Gastrocnemius medialis (tissue), 4 donors: Measurements from ENCODE around the gene MMP19. TPM values are rescaled to one million over a fixed set of nuclear protein-coding genes. Genes with fewer than 3 reads are reported as not detected.

ENCODE experiments used
- ATAC-seq, 2 donors: fragments of 150-250 bp; one replicate each; pipeline ENCODE4 v1.9.1; 2016
- DNase-seq, 2 donors: peaks; one replicate each; pipeline ENCODE4 v3.0.0-alpha.2; 2019
- H3K27ac ChIP-seq, 4 donors: fragments of 200-600 bp; sonication (generic); 1 replicate in 1 of 4; 2 replicates in 3 of 4; pipeline ENCODE4 v1.5.1; 2016 to 2018; ENCODE audit warnings: mild to moderate bottlenecking in 2 of 4, moderate library complexity in 1 of 4
- H3K27me3 ChIP-seq, 3 donors: fragments of 200-600 bp; sonication (generic) in 2 of 3; 1 replicate in 1 of 3; 2 replicates in 2 of 3; pipeline versions ENCODE4 v1.5.1 to v1.6.0; 2016 to 2019; ENCODE audit warnings: mild to moderate bottlenecking in 1 of 3, moderate library complexity in 1 of 3
- H3K36me3 ChIP-seq, 2 donors: fragments of 200-600 bp; sonication (generic) in 1 of 2; one replicate each; pipeline ENCODE4 v1.5.1; 2017 to 2018
- H3K4me1 ChIP-seq, 2 donors: fragments of 200-600 bp; sonication (generic) in 1 of 2; one replicate each; pipeline ENCODE4 v1.5.1; 2016 to 2017; ENCODE audit warnings: mild to moderate bottlenecking in 2 of 2
- H3K4me3 ChIP-seq, 4 donors: fragments of 200-600 bp; sonication (generic) in 3 of 4; 1 replicate in 1 of 4; 2 replicates in 3 of 4; pipeline ENCODE4 v1.5.1; 2016 to 2019; ENCODE audit warnings: mild to moderate bottlenecking in 2 of 4
- H3K9me3 ChIP-seq, 3 donors: fragments of 200-600 bp; sonication (generic) in 2 of 3; 1 replicate in 1 of 3; 2 replicates in 2 of 3; pipeline ENCODE4 v1.5.1; 2016 to 2019
- POLR2A ChIP-seq, 2 donors: fragments of 450-650 bp; IDR thresholded peaks; one replicate each; pipeline ENCODE4 v1.6.1; 2017; ENCODE audit warnings: antibody characterized with exemption in 2 of 2, mild to moderate bottlenecking in 2 of 2, moderate library complexity in 2 of 2
- in situ Hi-C, 4 donors: fragments of 200-750 bp; cut with MboI; loops; one replicate each; pipeline versions ENCODE4 v1.15.0 to v1.8.0; 2017; ENCODE audit warnings: low sequenced_read_pairs in 4 of 4
- intact Hi-C: fragments of 100-400 bp; cut with DNase I; formaldehyde crosslinking; loops from one replicate; pipeline ENCODE4 v1.15.1; 2023; ENCODE audit warnings: low total_unique reads
- total RNA-seq, 4 donors: library from RNA; depleted of rRNA; stranded (reverse); fragments of >200 nt; gene quantifications; one replicate each; pipeline versions ENCODE4 v1.1.0 to v1.2.3, GENCODE V29; 2016
- TF ChIP-seq, protein P1 (sequence below), 5 experiments: fragments of 450-650 bp in 3 of 5; fragments of 200-600 bp in 2 of 5; sonication (generic) in 2 of 5; IDR thresholded peaks in 4 of 5; conservative IDR thresholded peaks in 1 of 5; 1 replicate in 4 of 5; 2 replicates in 1 of 5; pipeline ENCODE4 v1.5.1; 2016 to 2019; ENCODE audit warnings: antibody characterized with exemption in 5 of 5, mild to moderate bottlenecking in 3 of 5, moderate library complexity in 3 of 5

The MMP19 gene
- total RNA-seq, 4 donors from 2014 or later: 0.44 to 3.1 (median 1.8) TPM

DNA sequence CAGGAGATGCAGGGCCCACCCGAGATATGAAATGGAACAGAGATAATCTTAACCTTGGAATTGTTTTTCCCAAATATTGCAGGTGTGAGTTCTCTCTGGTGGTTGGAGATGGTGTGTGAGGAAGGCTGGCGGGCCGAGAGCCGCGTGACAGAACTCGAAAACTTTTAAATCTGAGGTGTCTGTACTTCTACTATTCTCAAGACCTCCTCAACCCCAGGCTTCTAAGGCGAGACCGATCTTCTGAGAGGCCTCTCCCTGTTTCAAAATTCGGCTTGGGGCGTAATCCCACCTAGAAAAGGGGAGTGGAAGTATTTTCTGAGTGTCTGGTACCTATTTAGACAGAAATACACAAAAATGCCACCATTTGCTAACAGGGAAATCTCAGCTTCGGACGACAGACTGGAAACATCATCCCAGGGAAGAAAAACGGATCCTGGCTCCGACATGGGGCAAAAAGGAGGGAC, 25.8 kb downstream of the MMP19 start:
- in situ Hi-C loops (loop anchor here (5.0 to 25.0 kb wide), 6 partner anchors 80 to 155 kb away; partner anchors contain the start of genes PYM1 (in 3 of the 4) and DGKA (in 2 of the 4)), intact Hi-C loops (loop anchor here (1.0 to 10.0 kb wide), 6 partner anchors 12 to 288 kb away; partner anchors contain the start of genes CD63, DNAJC14, PA2G4 and PYM1)
- H3K9me3 ChIP-seq: no peaks in the 10 kb centered on the region
- peak overlapping the region; percentile 87 to 93 (median 90) for H3K27ac ChIP-seq
- DNase-seq (no peak), ATAC-seq (no peak)
- H3K4me3 ChIP-seq: peak overlapping the region; percentile 73 to 96 (median 82)
- TF ChIP-seq POLR2A (IDR thresholded peaks at IDR 0.05): no peak
- TF ChIP-seq, protein P1, sequence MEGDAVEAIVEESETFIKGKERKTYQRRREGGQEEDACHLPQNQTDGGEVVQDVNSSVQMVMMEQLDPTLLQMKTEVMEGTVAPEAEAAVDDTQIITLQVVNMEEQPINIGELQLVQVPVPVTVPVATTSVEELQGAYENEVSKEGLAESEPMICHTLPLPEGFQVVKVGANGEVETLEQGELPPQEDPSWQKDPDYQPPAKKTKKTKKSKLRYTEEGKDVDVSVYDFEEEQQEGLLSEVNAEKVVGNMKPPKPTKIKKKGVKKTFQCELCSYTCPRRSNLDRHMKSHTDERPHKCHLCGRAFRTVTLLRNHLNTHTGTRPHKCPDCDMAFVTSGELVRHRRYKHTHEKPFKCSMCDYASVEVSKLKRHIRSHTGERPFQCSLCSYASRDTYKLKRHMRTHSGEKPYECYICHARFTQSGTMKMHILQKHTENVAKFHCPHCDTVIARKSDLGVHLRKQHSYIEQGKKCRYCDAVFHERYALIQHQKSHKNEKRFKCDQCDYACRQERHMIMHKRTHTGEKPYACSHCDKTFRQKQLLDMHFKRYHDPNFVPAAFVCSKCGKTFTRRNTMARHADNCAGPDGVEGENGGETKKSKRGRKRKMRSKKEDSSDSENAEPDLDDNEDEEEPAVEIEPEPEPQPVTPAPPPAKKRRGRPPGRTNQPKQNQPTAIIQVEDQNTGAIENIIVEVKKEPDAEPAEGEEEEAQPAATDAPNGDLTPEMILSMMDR (IDR thresholded peaks at IDR 0.05 in 4 of 5, conservative IDR thresholded peaks at IDR 0.05 in 1 of 5): no peak
- peaks cover 0 to 29% of the 10 kb centered on the region in 2 donors for H3K36me3 ChIP-seq
- no peaks in the 10 kb centered on the region for H3K27me3 ChIP-seq
- H3K4me1 ChIP-seq: peaks cover 28 to 35% of the 10 kb centered on the region in 2 donors

DNA sequence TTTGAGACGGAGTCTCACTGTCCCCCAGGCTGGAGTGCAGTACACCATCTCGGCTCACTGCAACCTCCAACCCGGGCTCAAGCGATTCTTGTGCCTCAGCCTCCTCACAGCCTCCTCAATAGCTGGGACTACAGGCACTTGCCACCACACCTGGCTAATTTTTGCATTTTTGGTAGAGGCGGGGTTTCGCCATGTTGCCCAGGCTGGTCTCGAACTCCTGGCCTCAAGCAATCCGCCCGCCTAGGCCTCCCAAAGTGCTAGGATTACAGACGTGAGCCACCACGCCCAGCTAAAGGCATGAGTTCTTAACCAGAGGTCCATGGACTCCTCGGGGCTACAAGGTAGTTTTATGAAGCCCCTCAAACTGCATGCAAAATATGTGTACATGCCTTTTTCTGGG, 27.3 kb downstream of the MMP19 start:
- DNase-seq (no peak), ATAC-seq (no peak)
- Histone ChIP-seq H3K4me3 (no peak overlapping the region), H3K36me3 (peaks cover 0 to 15% of the 10 kb centered on the region in 2 donors), H3K27me3 (no peaks in the 10 kb centered on the region), H3K9me3 (no peaks in the 10 kb centered on the region), H3K27ac (no peak overlapping the region), H3K4me1 (peaks cover 33 to 35% of the 10 kb centered on the region in 2 donors)
- TF ChIP-seq, protein P1 (IDR thresholded peaks at IDR 0.05 in 4 of 5, conservative IDR thresholded peaks at IDR 0.05 in 1 of 5): no peak
- TF ChIP-seq POLR2A (IDR thresholded peaks at IDR 0.05): no peak
- intact Hi-C loops (loop anchor here (5.0 to 10.0 kb wide), 3 partner anchors 157 to 289 kb away; partner anchors contain the start of genes PA2G4 and RAB5B), in situ Hi-C loops (loop anchor here (5.0 to 25.0 kb wide), 6 partner anchors 78 to 153 kb away; partner anchors contain the start of genes PYM1 (in 3 of the 4) and DGKA (in 2 of the 4))

DNA sequence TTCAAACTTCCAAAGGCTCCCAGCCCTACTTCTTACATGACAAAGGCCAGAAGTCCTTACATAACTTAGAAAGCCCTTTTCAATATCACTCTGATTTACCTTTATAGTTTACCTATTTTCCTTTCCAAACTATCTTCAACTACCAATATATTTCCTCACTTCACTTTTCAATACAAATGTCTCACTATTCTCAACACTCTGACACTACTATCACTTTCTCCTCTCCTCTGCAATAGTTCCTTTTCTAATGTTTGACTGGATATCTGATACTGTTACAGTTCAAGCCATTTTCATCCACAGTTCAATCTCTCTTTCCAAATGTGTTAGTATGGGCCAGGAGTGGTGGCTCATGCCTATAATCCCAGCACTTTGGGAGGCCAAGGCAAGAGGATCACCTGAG, 28.5 kb downstream of the MMP19 start:
- TF ChIP-seq, protein P1 (IDR thresholded peaks at IDR 0.05 in 4 of 5, conservative IDR thresholded peaks at IDR 0.05 in 1 of 5): no peak
- no peaks in the 10 kb centered on the region for H3K27me3 ChIP-seq
- intact Hi-C loops (loop anchor here (10.0 kb wide), 2 partner anchors 159 to 291 kb away; partner anchors contain the start of gene PA2G4), in situ Hi-C loops (loop anchor here (10.0 to 25.0 kb wide), 4 partner anchors 111 to 152 kb away; partner anchors contain the start of genes DGKA (in 2 of the 4) and PYM1 (in 2 of the 4))
- no peak for ATAC-seq
- peaks cover 33 to 35% of the 10 kb centered on the region in 2 donors for H3K4me1 ChIP-seq
- no peaks in the 10 kb centered on the region for H3K9me3 ChIP-seq
- H3K36me3 ChIP-seq: peaks cover 0 to 4% of the 10 kb centered on the region in 2 donors
- no peak overlapping the region for H3K4me3 ChIP-seq
- H3K27ac ChIP-seq: no peak overlapping the region
- DNase-seq: no peak

DNA sequence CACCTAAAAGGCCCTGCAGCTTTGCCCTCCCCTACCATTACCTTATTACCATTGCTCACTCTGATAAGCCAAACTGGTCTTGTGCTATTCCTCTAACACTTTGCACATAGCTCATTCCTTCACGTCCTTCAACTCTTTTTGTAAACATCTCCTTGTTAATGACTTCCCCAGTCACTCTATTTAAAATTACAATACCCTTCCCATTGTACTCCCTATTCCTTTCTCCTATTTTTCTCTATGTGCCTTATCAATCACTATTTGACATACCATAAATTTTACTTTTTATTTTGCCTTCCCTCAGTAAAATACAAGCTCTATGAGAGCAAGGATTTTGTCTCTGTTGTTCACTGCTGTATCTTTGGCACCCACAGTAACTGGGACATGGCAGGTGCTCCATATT, 30.6 kb downstream of the MMP19 start:
- H3K4me1 ChIP-seq: peaks cover 27 to 31% of the 10 kb centered on the region in 2 donors
- no peak overlapping the region for H3K4me3 ChIP-seq
- in situ Hi-C loops (loop anchor here (10.0 to 25.0 kb wide), 4 partner anchors 113 to 150 kb away; partner anchors contain the start of genes DGKA (in 2 of the 4) and PYM1 (in 2 of the 4)), intact Hi-C loops (loop anchor here (10.0 kb wide), 2 partner anchors 157 to 293 kb away; partner anchors contain the start of gene PA2G4)
- H3K36me3 ChIP-seq: peaks cover 0 to 9% of the 10 kb centered on the region in 2 donors
- no peaks in the 10 kb centered on the region for H3K9me3 ChIP-seq
- no peaks in the 10 kb centered on the region for H3K27me3 ChIP-seq
- DNase-seq (no peak), ATAC-seq (no peak)
- H3K27ac ChIP-seq: no peak overlapping the region
- TF ChIP-seq, protein P1 (IDR thresholded peaks at IDR 0.05 in 4 of 5, conservative IDR thresholded peaks at IDR 0.05 in 1 of 5): no peak
- TF ChIP-seq POLR2A (IDR thresholded peaks at IDR 0.05): no peak
